Mucosa of descending colon (tissue), 3 donors: Measurements from ENCODE around the gene SEMA6A. TPM values are rescaled to one million over a fixed set of nuclear protein-coding genes. Genes with fewer than 3 reads are reported as not detected.

Experiments used
- ATAC-seq: fragments of 200-7000 bp; cut with Tn5 transposase; one replicate; pipeline ENCODE4 v1.9.1; 2020; ENCODE audit warnings: mild to moderate bottlenecking, moderate library complexity
- DNase-seq, 3 donors: peaks; one replicate each; pipeline ENCODE4 v3.0.0-alpha.2; 2020
- H3K36me3 ChIP-seq: fragments of 200-600 bp; one replicate; pipeline ENCODE4 v1.8.0; 2021; ENCODE audit warnings: low read depth, mild to moderate bottlenecking
- H3K4me1 ChIP-seq: fragments of 200-600 bp; one replicate; pipeline ENCODE4 v1.8.0; 2021; ENCODE audit warnings: low read depth, mild to moderate bottlenecking
- H3K4me3 ChIP-seq: fragments of 200-600 bp; one replicate; pipeline ENCODE4 v1.8.0; 2021; ENCODE audit warnings: mild to moderate bottlenecking
- H3K9me3 ChIP-seq: fragments of 200-600 bp; one replicate; pipeline ENCODE4 v1.8.0; 2021; ENCODE audit warnings: mild to moderate bottlenecking
- intact Hi-C, 2 donors: fragments of 100-400 bp; cut with DNase I in 1 of 2; cut with micrococcal nuclease in 1 of 2; formaldehyde crosslinking; loops; one replicate each; pipeline versions ENCODE4 v1.11.0 to v1.11.1; 2022; cut with DNase I, micrococcal nuclease
- total RNA-seq, 3 donors: library from RNA; stranded (reverse); fragmentation: NEBNext Ultra II Directional in 2 of 3; extraction: Animal tissue kit (Norgen Biotek cat#: 25700) in 2 of 3; gene quantifications; one replicate each; pipeline versions ENCODE4 v1.2.1 to v1.2.4, GENCODE V29; 2021 to 2023
- TF ChIP-seq, protein P1 (sequence below): fragments of 200-600 bp; IDR thresholded peaks from one replicate; pipeline ENCODE4 v1.8.0; 2022; ENCODE audit warnings: antibody characterized with exemption, mild to moderate bottlenecking
- donor health status: DM: no; HTN: no; CAD: no; lungs with moderate emphysema.
- donor health status: DM: no; HTN: no; CAD: no.
- donor health status: DM: no; HTN: yes; CAD: no.

SEMA6A gene
- total RNA-seq, 3 donors from 2014 or later, result 90.0 to 137 (median 106) TPM

DNA sequence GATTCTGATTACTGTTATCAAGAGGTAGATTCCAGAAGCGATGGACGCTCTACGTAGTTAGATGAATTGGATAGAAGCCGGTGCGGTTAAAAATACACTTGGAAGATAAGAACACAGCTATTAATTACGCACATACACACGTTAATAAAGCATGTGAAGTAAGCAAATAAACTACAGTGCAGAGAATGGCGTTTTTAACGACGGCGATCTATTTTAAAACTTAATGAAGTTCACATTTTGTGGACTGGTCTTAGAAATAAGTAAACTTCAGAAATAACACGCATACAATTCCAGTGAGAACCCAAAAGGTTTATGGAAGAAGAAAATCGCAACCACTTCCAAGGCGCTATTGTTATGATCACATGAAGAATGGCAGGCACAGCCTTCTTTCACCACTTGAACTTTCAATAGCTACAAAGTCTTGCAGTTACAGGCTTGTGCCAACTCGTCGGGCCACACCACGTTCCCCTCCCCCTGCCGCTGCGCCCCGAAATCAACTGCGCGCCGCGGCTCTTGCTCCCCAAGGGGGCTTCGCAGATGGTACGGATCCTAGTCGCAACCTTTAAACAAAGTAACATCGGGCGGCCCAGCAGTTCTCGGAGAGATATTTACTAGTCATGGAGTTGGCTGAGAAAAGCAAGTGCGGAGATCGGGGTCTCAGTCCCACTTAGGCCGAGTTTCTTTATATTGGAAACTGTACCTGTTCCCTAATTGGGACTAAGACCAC is 866 bp upstream of the SEMA6A start:
- ATAC-seq (no peak), DNase-seq (peak; percentile 42 to 60 (median 54))
- no peaks in the 10 kb centered on the region for H3K4me1 ChIP-seq
- H3K4me3 ChIP-seq, result no peak overlapping the region
- intact Hi-C loops, result loop anchor here in 1 of 2 donors (10.0 kb wide), 1 partner anchor 441 kb away; no protein-coding TSS in a partner anchor
- H3K9me3 ChIP-seq, result no peaks in the 10 kb centered on the region
- TF ChIP-seq, protein P1, sequence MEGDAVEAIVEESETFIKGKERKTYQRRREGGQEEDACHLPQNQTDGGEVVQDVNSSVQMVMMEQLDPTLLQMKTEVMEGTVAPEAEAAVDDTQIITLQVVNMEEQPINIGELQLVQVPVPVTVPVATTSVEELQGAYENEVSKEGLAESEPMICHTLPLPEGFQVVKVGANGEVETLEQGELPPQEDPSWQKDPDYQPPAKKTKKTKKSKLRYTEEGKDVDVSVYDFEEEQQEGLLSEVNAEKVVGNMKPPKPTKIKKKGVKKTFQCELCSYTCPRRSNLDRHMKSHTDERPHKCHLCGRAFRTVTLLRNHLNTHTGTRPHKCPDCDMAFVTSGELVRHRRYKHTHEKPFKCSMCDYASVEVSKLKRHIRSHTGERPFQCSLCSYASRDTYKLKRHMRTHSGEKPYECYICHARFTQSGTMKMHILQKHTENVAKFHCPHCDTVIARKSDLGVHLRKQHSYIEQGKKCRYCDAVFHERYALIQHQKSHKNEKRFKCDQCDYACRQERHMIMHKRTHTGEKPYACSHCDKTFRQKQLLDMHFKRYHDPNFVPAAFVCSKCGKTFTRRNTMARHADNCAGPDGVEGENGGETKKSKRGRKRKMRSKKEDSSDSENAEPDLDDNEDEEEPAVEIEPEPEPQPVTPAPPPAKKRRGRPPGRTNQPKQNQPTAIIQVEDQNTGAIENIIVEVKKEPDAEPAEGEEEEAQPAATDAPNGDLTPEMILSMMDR, result no peak
- H3K36me3 ChIP-seq, result no peaks in the 10 kb centered on the region

DNA sequence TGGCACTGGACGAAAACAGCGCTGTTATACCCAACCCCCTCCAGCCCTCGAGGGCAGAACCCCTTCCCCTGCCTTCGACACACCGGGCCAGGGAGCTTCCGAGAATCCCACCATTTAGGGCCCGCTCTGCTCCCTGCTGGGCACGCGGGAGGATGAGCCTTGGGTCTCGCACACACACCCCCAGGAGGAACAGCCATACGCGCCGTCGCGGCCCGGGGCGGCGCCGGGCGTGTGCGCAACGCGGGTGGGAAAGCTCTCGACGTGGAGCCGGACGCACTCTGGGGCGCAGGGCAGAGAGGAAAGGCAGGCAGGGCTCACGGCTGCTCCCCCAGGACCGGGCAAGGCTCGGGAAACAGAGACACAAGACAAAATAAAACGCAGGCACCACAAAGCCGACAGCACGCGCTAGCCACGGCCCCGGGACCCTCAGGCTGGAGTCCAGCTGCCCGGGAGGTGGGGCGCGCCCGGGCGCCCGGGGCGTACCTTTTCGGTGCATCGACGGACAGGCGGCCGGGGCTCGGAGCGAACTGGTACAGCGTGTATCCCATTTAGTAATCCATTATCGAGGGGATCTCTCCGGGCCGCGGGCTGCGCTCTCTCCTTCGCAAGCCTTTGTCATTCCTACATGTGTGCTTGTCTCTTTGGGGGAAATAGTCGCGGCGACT is 789 bp downstream of the SEMA6A start:
- peak overlapping the region; percentile 59 for H3K4me3 ChIP-seq
- TF ChIP-seq, protein P1, result no peak
- ATAC-seq, result peak; percentile 16
- no peaks in the 10 kb centered on the region for H3K9me3 ChIP-seq
- H3K4me1 ChIP-seq, result no peaks in the 10 kb centered on the region
- intact Hi-C loops, result loop anchor here in 1 of 2 donors (10.0 kb wide), 1 partner anchor 439 kb away; no protein-coding TSS in a partner anchor
- peak; percentile 41 to 64 (median 62) for DNase-seq
- H3K36me3 ChIP-seq, result no peaks in the 10 kb centered on the region

DNA sequence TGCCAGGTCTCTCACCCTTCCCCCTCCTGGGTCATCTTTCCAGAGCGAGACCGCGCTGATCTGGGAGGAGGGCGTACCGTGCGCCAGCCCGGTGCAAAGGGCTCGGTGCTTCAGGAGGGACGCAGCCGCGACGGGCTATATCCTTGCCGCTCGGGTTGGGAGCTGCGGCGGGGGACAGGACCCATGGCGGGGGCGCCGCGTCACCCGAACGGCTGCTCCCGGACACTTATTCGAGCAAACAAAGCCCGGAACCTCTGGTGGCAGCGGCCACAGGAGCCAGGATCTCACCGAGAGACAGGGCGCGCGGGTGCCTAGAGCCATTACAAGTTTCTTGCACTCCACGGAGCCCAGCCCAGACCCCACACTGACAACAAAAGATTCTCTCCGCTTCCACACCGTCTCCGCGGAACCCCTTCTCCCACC is 1.3 kb downstream of the SEMA6A start:
- intact Hi-C loops, result loop anchor here in 1 of 2 donors (10.0 kb wide), 1 partner anchor 438 kb away; no protein-coding TSS in a partner anchor
- no peaks in the 10 kb centered on the region for H3K36me3 ChIP-seq
- TF ChIP-seq, protein P1, result no peak
- DNase-seq (peak in 1 of 3 donors; percentile 56), ATAC-seq (peak; percentile 46)
- H3K4me3 ChIP-seq, result peak overlapping the region; percentile 59
- no peaks in the 10 kb centered on the region for H3K9me3 ChIP-seq
- H3K4me1 ChIP-seq, result no peaks in the 10 kb centered on the region

DNA sequence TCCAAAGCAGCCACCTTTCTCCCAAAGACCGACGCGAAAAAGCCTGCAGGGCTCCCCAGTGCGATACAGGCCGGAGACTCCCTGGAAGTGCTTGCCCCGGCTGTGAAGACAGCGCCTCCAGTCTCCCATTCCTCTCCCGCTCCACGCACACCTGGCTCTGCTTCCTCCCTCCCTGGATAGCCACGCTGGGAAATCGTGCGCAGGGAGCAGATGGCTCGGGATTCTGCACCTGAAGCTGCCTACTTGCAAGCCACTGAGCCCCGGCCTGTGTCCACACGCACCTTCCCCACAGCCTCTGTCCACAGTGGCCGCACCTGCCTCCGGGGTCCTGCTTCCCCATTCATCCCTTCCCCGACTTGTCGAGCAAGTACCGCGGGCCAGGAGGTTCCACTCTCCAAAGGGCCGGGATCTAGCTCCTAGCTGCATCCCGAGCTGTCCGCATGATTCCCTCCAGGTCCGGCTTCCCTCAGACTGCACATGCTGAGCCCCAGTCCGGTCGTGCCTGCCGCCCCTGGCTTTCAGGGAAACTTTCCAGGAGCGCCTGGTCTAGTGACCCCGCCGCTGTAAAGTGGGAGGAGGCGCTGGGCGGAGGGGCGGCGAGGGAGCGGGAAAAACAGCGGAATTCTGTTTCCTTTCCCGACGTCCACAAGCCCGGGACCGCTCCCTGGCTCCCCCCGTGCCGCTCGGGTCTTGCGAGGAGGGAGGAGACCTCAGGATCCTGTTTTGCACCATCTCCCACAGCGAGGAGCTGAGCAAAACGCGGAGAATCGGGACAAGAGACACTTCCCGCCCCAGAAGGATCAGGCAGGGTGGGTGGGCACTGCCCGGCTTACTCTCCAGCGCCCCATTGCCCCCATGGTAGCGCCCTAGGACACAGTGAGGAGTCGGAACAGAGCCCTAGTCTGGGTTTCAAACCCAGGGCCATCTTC is 2.0 kb downstream of the SEMA6A start:
- intact Hi-C loops, result loop anchor here in 1 of 2 donors (10.0 kb wide), 1 partner anchor 438 kb away; no protein-coding TSS in a partner anchor
- DNase-seq (peak; percentile 61 to 71 (median 62)), ATAC-seq (peak; percentile 33)
- peak overlapping the region; percentile 59 for H3K4me3 ChIP-seq
- H3K4me1 ChIP-seq, result no peaks in the 10 kb centered on the region
- H3K9me3 ChIP-seq, result no peaks in the 10 kb centered on the region
- TF ChIP-seq, protein P1, result no peak
- H3K36me3 ChIP-seq, result no peaks in the 10 kb centered on the region
